Adrenal gland (tissue), 12 donors: ENCODE data around the gene BTBD9. TPM values are rescaled to one million over a fixed set of nuclear protein-coding genes. Genes with fewer than 3 reads are reported as not detected.
"Not testable (repeated sequence)": the region's sequence is repeated elsewhere in the genome, so short reads cannot be mapped to it uniquely, and the experiment has no call there.

Experiments used
- DNase-seq, 7 donors: peaks; one replicate each; pipeline ENCODE4 v3.0.0-alpha.2; 2019 to 2020
- H3K27ac ChIP-seq, 5 donors: fragments of 200-600 bp; sonication (generic) in 4 of 5; 1 replicate in 3 of 5; 2 replicates in 2 of 5; pipeline versions ENCODE4 v1.5.1 to v1.8.0; 2016 to 2020; ENCODE audit warnings: mild to moderate bottlenecking in 1 of 5
- H3K27me3 ChIP-seq: fragments of 200-600 bp; 2 replicates; pipeline ENCODE4 v1.8.0; 2021
- H3K36me3 ChIP-seq, 2 donors: fragments of 200-600 bp; replicated peaks in 1 of 2; 1 replicate in 1 of 2; 2 replicates in 1 of 2; pipeline versions ENCODE4 v1.5.1 to v1.8.0; 2018 to 2022
- H3K4me1 ChIP-seq, 2 donors: fragments of 200-600 bp; replicated peaks in 1 of 2; 1 replicate in 1 of 2; 2 replicates in 1 of 2; pipeline versions ENCODE4 v1.5.1 to v1.8.0; 2018 to 2021
- H3K4me3 ChIP-seq, 4 donors: fragments of 200-600 bp; sonication (generic) in 3 of 4; one replicate each; pipeline ENCODE4 v1.5.1; 2016 to 2018
- H3K9me3 ChIP-seq, 3 donors: fragments of 200-600 bp; sonication (generic) in 1 of 3; replicated peaks in 1 of 3; 1 replicate in 2 of 3; 2 replicates in 1 of 3; pipeline versions ENCODE4 v1.5.1 to v1.8.0; 2016 to 2021
- POLR2A ChIP-seq, 2 donors: fragments of 450-650 bp; IDR thresholded peaks; one replicate each; pipeline ENCODE4 v1.6.1; 2017; ENCODE audit warnings: antibody characterized with exemption in 2 of 2, mild to moderate bottlenecking in 2 of 2, moderate library complexity in 1 of 2
- WGBS, 4 donors: extraction: QIAGEN DNeasy Blood & Tissue Kit in 2 of 4; methylation state at CpG; one replicate each; pipeline versions ENCODE4 v1.1.5 to v1.1.7; 2013 to 2017; 5-methylcytosine and 5-hydroxymethylcytosine counted together
- intact Hi-C, 2 donors: fragments of 100-400 bp; cut with DNase I; formaldehyde crosslinking; loops; one replicate each; pipeline versions ENCODE4 v1.14.1 to v1.15.0; 2022 to 2023
- polyA plus RNA-seq, 3 donors: library from polyadenylated mRNA; stranded (reverse); fragments of 200-250 nt in 2 of 3; fragments of 350-450 nt in 1 of 3; fragmentation: Illumina TruSeq in 1 of 3; extraction: RNeasy Lipid Tissue Mini Kit (QIAGEN cat#74804) in 1 of 3; gene quantifications; one replicate each; pipeline ENCODE4 v1.2.3, GENCODE V29; 2013 to 2014
- total RNA-seq, 9 donors: library from RNA; depleted of rRNA in 4 of 9; stranded (reverse); fragments of >200 nt in 4 of 9; fragments of 120-200 nt in 1 of 9; fragmentation: NEBNext Ultra II Directional in 1 of 9; extraction: Animal tissue kit (Norgen Biotek cat#: 25700) in 1 of 9; gene quantifications; one replicate each; pipeline versions ENCODE4 v1.1.0 to v1.2.4, GENCODE V29; 2013 to 2023
- TF ChIP-seq, protein P1 (sequence below), 6 experiments: fragments of 450-650 bp in 4 of 6; fragments of 200-600 bp in 2 of 6; sonication (generic) in 1 of 6; IDR thresholded peaks; 1 replicate in 5 of 6; 2 replicates in 1 of 6; pipeline versions ENCODE4 v1.5.1 to v1.8.0; 2016 to 2021; ENCODE audit warnings: antibody characterized with exemption in 6 of 6, mild to moderate bottlenecking in 2 of 6, moderate library complexity in 1 of 6
- donor health status: healthy with polysubstance abuse.
- donor health status: Bipolar disorder and iron deficiency.
- donor health status: DM: yes; HTN: yes; CAD: no.
- donor health status: DM: no; HTN: no; CAD: no.
- donor health status: DM: no; HTN: no; CAD: no.
- donor health status: DM: yes; HTN: yes; CAD: no.

The BTBD9 gene
- total and polyA plus RNA-seq, 12 donors: 2.4 to 29.6 (median 18.1) TPM

DNA sequence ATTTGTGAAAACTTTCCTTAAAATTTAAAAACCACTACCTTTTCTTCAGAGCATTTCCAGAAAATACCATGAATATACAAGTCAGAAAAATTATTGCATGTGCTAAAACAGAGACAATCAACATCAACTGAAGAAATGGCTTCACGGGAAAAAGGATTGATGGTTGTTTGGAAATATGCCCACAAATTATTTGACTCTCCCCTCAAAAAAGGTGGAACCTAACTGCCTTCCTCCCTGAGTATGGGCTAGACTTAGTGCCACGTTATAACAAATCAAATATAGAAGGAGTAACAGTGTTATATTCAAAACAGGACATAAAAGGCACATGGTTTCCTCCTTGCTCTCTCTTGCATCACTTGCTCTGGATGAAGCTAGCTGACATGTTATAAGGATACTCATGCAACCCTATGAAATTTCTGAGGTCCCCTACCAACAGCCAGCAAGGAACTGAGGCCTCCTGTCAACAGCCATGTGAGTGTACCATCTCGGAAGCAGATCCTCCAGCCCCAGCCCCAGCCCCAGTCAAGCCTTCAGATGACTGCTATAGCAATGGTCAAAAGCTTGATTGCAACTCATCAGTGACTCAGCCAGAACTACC lies 8.4 kb downstream of the BTBD9 start:
- intact Hi-C loops: no loop called here
- H3K4me3 ChIP-seq: no peak overlapping the region
- H3K4me1 ChIP-seq: peaks cover 0 to 12% of the 10 kb centered on the region in 2 donors
- no peaks in the 10 kb centered on the region for H3K27me3 ChIP-seq
- H3K9me3 ChIP-seq: no peaks in the 10 kb centered on the region
- no peak for TF ChIP-seq POLR2A (IDR thresholded peaks at IDR 0.05)
- TF ChIP-seq, protein P1, sequence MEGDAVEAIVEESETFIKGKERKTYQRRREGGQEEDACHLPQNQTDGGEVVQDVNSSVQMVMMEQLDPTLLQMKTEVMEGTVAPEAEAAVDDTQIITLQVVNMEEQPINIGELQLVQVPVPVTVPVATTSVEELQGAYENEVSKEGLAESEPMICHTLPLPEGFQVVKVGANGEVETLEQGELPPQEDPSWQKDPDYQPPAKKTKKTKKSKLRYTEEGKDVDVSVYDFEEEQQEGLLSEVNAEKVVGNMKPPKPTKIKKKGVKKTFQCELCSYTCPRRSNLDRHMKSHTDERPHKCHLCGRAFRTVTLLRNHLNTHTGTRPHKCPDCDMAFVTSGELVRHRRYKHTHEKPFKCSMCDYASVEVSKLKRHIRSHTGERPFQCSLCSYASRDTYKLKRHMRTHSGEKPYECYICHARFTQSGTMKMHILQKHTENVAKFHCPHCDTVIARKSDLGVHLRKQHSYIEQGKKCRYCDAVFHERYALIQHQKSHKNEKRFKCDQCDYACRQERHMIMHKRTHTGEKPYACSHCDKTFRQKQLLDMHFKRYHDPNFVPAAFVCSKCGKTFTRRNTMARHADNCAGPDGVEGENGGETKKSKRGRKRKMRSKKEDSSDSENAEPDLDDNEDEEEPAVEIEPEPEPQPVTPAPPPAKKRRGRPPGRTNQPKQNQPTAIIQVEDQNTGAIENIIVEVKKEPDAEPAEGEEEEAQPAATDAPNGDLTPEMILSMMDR (IDR thresholded peaks at IDR 0.05): no peak
- no peak for DNase-seq
- whole genome bisulfite sequencing, 4 donors: 88 to 93% (median 91%) methylated on average over 3 of the region's 3 CpGs
- no peak overlapping the region for H3K27ac ChIP-seq
- H3K36me3 ChIP-seq: no peaks in the 10 kb centered on the region

DNA sequence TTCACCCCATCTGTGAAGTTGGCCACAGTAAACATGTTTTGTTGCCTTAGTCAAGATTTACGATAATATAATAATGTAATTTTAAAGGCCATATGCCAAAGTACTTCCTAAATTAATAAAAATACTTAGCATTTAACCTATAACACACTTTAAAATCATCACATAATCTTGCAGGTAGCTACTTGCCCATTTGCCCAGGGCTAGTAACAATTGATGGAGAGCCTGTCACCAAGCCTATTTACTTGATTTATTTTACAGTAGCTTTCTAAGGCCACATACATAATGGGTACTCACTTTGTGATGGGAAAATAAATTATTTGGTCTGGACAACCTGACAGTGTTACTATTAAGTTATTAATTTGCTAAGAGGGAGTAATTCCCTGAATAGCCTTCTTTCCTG lies 14.5 kb downstream of the BTBD9 start:
- no peak overlapping the region for H3K27ac ChIP-seq
- H3K4me3 ChIP-seq: no peak overlapping the region
- intact Hi-C loops: no loop called here
- no peaks in the 10 kb centered on the region for H3K4me1 ChIP-seq
- no peak for DNase-seq
- H3K36me3 ChIP-seq: no peaks in the 10 kb centered on the region
- 87 to 97% (median 93%) methylated on average over 1 of the region's 1 CpG for WGBS, 4 donors
- no peak for TF ChIP-seq POLR2A (IDR thresholded peaks at IDR 0.05)
- TF ChIP-seq, protein P1 (IDR thresholded peaks at IDR 0.05): no peak
- no peaks in the 10 kb centered on the region for H3K27me3 ChIP-seq
- H3K9me3 ChIP-seq: no peaks in the 10 kb centered on the region

- H3K27me3 ChIP-seq, H3K9me3 ChIP-seq, H3K4me3 ChIP-seq, intact Hi-C loops, H3K36me3 ChIP-seq: not testable (repeated sequence)
- DNase-seq: peak in 4 of 7 donors; percentile 23 to 55 (median 36)
- Histone ChIP-seq H3K4me1 (peaks cover 11 to 12% of the 10 kb centered on the region in 2 donors), H3K27ac (peak overlapping the region in 3 of 5 donors; percentile 64 to 84 (median 73))
- 27 to 45% (median 38%) methylated on average over 1 of the region's 1 CpG for WGBS, 4 donors
Observed at GRCh38 chr6:38619342-38619741, 20.4 kb downstream of the BTBD9 start.

DNA sequence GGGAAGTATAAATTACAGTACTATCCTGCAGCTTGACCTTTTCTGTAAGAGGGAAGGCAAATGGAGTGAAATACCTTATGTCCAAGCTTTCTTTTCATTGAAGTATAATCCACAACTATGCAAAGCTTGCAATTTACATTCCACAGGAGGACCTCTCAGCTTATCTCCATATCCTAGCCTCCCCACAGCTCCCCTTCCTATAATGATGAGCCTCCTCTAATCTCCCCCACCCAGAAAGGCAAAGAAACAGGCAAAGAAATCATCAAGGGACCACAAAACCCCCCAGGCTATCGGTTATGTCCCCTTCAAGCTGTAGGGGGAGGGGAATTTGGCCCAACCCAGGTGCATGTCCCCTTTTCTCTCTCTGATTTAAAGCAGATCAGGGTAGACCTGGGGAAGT lies 21.4 kb downstream of the BTBD9 start:
- DNase-seq, H3K27me3 ChIP-seq, H3K4me3 ChIP-seq, H3K36me3 ChIP-seq, intact Hi-C loops, H3K9me3 ChIP-seq: not testable (repeated sequence)
- Histone ChIP-seq H3K27ac (peak overlapping the region in 1 of 5 donors; percentile 73), H3K4me1 (peaks cover 11 to 12% of the 10 kb centered on the region in 2 donors)
- 93 to 100% (median 96%) methylated on average over 1 of the region's 1 CpG for WGBS, 4 donors

DNA sequence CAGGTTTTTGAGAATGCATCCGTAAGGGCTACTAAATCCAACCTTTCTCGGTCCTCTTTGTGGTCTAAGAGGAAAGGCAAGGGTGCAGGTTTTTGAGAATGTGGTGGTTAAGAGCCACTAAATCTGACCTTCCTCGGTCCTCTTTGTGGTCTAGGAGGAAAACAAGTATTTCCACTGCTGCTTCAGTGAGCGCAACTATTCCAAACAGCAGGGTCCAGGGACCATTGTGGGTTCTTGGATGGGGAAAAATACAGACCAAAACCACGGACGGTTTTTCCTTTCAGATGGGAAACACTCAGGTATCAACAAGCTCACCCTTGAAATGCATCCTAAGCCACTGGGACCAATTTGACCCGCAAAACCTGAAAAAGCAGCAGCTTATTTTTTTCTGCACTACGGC lies 21.9 kb downstream of the BTBD9 start:
- DNase-seq: no peak
- Histone ChIP-seq H3K9me3 (no peaks in the 10 kb centered on the region), H3K4me3 (no peak overlapping the region), H3K36me3 (no peaks in the 10 kb centered on the region), H3K4me1 (peaks cover 11 to 12% of the 10 kb centered on the region in 2 donors), H3K27me3 (no peaks in the 10 kb centered on the region), H3K27ac (no peak overlapping the region)
- 93 to 98% (median 97%) methylated on average over 8 of the region's 8 CpGs for WGBS, 4 donors
- intact Hi-C loops: no loop called here
- TF ChIP-seq, protein P1 (IDR thresholded peaks at IDR 0.05): no peak
- TF ChIP-seq POLR2A (IDR thresholded peaks at IDR 0.05): no peak
